ENCODE data around the gene SOX5. TPM values are rescaled to one million over a fixed set of nuclear protein-coding genes. Genes with fewer than 3 reads are reported as not detected.
"Not testable (repeated sequence)": the region's sequence is repeated elsewhere in the genome, so short reads cannot be mapped to it uniquely, and the experiment has no call there.

The SOX5 gene
- total RNA-seq, 1 experiment from 2014 or later = not detected

GRCh38 chr12:23909551-23909950 lies 39.9 kb downstream of the SOX5 start:
- no peak for DNase-seq (ENCODE audit: low spot score)

DNA sequence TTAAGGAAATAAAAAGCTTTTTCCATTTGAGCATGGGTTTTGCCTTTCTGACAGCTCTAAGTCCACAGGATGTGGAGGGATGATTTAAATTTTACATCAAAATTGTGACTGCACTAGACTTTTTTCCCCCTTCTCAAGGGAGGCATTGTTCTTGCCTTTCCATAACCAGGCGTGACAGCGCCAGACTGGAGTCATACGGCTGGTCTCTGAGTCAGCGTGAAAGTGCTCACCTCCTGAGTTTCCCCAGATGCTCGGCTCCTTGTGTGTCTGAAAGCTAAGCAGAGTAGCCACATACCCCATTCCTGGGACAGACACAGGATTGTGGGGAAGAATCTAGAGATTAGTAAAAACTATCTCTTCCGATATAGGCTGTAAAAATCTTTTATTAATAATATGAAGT lies 43.1 kb downstream of the SOX5 start:
- no peak for DNase-seq (ENCODE audit: low spot score)

- DNase-seq (ENCODE audit: low spot score) = no peak
These were observed 50.0 kb downstream of the SOX5 start for GRCh38 chr12:23899434-23899833.

DNA sequence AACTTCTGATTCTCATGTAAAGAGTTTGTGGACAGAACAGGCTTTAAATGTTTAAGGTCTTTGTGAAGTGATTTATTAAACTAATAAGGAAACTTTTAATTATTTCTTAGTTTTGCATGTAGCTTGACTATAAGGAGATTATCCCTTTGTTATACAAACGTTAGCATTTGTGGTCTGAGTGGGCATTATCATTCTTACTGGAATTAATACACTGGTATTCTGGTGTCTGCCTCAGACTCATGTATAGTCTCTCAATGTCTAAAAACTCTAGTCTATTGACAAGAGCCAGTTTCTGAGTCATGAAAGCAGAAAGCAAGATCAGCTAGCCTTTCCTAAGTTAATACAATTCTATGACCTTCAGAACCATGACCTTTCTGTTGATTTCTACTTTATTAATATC lies 51.3 kb downstream of the SOX5 start:
- DNase-seq (ENCODE audit: low spot score) = no peak

- DNase-seq (ENCODE audit: low spot score) = no peak
These were observed 53.7 kb downstream of the SOX5 start for GRCh38 chr12:23895792-23896218.

- no peak for DNase-seq (ENCODE audit: low spot score)
These were observed 55.9 kb downstream of the SOX5 start for GRCh38 chr12:23893611-23894010.

GRCh38 chr12:23891115-23891514 lies 58.4 kb downstream of the SOX5 start:
- DNase-seq (ENCODE audit: low spot score) = no peak

- no peak for DNase-seq (ENCODE audit: low spot score)
These were observed 60.4 kb downstream of the SOX5 start for GRCh38 chr12:23889069-23889440.

GRCh38 chr12:23888396-23889068 lies 60.9 kb downstream of the SOX5 start:
- DNase-seq (ENCODE audit: low spot score) = no peak

- DNase-seq (ENCODE audit: low spot score) = no peak
These were observed 62.2 kb downstream of the SOX5 start for GRCh38 chr12:23887055-23887835.

DNA sequence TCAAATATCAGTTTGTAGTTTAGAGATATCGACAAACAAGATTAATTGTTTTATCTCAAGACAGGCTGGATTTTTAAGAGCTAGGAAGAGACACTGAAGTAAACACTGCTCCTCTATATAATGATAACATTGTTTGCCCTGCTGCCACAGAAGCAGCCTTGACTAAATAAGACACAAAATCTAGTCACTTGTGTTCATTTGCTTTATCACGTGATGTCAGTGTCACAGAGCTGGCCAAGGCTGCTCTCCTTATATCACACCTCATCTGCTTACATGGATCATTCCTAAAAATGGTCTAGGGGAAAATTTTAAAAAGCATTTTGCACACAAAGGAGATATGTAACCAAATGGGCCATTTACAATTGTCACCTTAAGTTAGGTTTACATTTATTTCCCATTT lies 64.1 kb downstream of the SOX5 start:
- DNase-seq (ENCODE audit: low spot score) = no peak

DNA sequence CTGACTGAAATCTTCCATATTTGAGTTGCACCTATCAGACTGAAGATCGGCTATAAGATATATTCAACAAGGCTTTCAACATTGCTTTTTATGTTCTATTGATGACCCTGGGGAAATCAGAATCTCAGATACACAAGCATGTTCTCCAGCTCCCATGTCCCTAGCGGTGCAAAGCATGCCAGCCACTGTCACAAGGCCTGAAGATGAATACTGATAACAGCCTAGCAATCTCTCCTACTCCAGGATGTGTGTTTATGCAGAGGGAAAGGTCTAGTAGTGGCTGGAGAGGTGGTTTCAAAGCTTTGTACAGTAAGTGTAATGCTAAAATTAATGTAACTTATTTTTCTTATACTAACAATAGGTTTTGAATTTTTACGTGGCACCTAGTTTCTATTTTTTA lies 64.6 kb downstream of the SOX5 start:
- DNase-seq (ENCODE audit: low spot score) = no peak

GRCh38 chr12:23880988-23881387 lies 68.5 kb downstream of the SOX5 start:
- DNase-seq (ENCODE audit: low spot score) = no peak

- not testable (repeated sequence) for DNase-seq (ENCODE audit: low spot score)
These were observed 72.9 kb downstream of the SOX5 start for GRCh38 chr12:23876618-23877017.

DNA sequence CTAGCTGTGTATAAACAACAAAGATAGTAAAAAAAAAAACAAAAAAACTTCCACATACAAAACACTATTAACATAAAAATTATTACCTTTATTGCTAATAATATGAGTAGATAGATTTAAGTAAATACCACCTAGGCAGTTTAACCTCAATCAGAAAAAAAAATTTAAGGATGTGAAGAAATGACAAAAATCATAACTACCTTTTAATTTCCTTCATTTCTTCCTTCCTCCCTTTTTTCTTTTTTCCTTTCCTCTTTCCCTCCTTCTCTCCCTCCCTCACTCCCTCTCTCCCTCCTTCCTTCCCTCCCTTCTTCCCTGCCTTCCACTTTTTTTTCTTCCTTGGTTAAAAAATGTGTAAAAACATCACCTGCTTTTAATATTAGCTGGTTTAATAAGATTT lies 81.7 kb downstream of the SOX5 start:
- no peak for DNase-seq (ENCODE audit: low spot score)

DNA sequence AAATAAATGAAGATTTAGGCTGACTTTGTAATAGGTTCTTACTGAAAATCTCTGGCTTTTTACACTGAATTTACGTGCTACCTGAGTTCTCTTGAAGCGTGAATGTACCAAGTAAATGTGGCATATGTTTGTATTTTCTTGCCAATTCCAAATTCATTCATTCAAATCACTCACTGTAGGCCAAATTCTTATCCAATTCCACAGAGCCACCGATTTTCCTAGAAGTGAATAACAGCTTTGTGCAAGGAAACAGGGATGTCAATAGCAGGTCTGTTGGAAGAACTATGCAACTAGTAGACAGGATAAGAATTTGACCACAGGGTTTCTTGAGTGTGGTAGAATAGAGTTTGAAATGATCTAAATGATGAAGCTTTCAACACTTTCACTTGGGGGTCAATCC lies 86.8 kb downstream of the SOX5 start:
- DNase-seq (ENCODE audit: low spot score) = no peak

GRCh38 chr12:23860019-23860418 lies 89.5 kb downstream of the SOX5 start:
- DNase-seq (ENCODE audit: low spot score) = no peak

DNA sequence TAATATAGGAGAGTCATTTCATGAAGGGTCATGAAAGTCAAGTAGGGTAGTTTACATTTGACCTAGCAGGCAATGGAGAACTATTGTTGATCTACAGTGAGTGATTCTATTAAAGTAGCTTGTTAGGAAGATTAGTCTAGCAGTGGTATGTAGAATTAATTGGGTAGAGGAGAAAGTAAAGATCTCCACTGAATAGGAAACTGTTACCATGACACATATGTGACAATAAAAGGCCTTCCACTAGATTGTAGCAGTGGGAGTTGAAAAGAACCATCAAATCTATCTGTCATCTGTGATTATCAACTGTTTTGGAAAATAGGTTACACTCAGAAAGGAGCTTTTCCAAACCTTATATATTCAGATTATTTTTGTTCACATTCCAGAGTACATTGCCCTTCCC lies 92.3 kb downstream of the SOX5 start:
- DNase-seq (ENCODE audit: low spot score) = no peak

DNA sequence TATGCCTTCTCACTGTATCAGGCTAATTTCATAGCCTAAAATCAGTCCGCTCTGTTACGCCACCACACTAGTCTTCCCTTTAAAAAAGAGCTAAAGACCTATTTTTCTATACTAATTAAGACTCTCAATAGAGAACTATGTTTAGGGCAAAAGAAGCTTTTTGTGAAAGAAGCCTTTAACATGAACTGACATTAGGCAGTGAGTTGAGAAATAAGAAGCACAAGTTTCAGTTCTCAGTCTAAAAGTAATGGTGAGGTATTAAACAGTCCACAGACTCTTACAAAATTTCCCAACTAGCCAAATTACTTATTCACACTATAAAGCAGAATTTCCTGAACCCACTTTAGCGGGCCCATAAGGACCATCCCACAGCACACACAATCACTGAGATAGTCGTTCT lies 93.7 kb downstream of the SOX5 start:
- DNase-seq (ENCODE audit: low spot score) = no peak

- no peak for DNase-seq (ENCODE audit: low spot score)
These were observed 94.9 kb downstream of the SOX5 start for GRCh38 chr12:23854598-23854997.

- no peak for DNase-seq (ENCODE audit: low spot score)
These were observed 95.8 kb downstream of the SOX5 start for GRCh38 chr12:23853640-23854039.

DNA sequence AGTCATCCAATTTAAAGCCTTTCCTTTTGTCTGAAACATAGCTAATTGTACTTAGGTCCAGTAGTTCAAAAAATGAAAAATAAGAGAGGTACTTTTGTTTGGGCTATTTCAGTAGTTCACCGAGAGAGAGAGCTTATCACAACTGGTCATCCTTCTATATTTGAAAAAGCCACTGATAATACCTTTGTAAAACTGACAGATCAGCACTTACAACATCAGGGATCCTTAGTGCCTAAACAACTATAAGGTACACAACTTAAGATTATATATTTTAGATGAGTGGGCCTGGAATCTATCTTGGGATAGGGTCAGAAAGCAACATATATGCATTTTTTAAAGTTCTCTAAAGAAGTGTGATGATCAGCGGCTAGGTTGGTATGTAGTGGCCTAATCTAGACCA lies 97.9 kb downstream of the SOX5 start:
- DNase-seq (ENCODE audit: low spot score) = no peak

DNA sequence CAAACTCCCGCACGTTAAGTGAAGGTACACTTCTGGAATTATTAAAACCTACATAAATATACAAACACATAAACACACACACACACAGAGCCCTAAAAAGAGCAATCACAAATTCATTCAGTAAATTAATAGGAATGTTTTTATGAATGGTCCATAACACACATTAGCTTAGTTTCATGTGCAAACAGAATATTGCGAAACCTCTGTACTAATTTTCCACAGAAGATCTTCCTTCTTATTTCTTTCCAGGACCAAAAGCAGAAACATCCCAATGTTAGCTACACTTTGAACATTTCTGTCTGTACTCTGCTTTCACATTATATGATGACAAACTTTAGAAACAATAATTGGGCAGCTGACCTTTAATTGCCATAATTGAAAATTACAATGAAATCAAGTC lies 101.6 kb downstream of the SOX5 start:
- no peak for DNase-seq (ENCODE audit: low spot score)

Measured in HT-29 (cell line).